Measurements from ENCODE around the gene SIGLEC6.

Gene SIGLEC6

DNA sequence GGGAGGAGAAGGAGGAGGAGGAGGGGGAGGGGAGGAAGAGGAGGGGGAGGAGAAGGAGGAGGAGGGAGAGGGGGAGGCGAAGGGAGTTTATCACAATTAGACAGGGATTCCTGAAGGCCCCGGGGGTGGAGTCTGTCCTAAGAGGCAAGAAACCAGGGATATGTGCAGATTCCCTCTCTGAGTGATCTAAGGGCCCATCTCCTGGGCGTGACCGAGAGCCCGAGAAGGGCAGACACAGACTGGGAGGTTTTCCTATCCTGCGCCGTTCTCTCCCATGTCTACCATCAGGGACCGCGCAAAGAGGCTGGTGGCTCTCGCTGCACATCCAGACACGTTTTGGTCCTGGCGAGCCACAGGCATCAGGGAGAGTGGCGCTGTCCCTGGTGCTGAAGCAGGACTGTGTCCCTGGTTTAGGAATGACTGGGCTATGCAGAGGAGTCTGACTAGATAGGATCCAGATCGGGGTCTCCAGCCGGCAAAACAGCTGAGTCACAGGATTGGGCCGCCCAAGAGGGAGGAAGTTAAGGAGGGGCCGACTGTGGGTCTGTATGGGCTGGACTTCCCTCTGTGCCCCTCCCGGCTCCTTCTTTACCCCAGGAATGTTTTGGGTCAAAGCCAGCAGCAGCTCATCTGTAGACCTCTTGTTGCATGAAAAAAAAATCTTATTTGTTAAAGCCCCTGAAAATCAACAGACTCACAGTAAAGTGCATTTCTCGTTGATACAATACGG lies 21.7 kb upstream of the SIGLEC6 start:
- TF ChIP-seq, protein P1, sequence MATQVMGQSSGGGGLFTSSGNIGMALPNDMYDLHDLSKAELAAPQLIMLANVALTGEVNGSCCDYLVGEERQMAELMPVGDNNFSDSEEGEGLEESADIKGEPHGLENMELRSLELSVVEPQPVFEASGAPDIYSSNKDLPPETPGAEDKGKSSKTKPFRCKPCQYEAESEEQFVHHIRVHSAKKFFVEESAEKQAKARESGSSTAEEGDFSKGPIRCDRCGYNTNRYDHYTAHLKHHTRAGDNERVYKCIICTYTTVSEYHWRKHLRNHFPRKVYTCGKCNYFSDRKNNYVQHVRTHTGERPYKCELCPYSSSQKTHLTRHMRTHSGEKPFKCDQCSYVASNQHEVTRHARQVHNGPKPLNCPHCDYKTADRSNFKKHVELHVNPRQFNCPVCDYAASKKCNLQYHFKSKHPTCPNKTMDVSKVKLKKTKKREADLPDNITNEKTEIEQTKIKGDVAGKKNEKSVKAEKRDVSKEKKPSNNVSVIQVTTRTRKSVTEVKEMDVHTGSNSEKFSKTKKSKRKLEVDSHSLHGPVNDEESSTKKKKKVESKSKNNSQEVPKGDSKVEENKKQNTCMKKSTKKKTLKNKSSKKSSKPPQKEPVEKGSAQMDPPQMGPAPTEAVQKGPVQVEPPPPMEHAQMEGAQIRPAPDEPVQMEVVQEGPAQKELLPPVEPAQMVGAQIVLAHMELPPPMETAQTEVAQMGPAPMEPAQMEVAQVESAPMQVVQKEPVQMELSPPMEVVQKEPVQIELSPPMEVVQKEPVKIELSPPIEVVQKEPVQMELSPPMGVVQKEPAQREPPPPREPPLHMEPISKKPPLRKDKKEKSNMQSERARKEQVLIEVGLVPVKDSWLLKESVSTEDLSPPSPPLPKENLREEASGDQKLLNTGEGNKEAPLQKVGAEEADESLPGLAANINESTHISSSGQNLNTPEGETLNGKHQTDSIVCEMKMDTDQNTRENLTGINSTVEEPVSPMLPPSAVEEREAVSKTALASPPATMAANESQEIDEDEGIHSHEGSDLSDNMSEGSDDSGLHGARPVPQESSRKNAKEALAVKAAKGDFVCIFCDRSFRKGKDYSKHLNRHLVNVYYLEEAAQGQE (IDR thresholded peaks at IDR 0.05; ENCODE audit: insufficient read depth in 1 of 2, low read depth in 2 of 2, low read length in 2 of 2) = peak; percentile 99 to 100
- no peak for TF ChIP-seq FOXP2 (optimal IDR thresholded peaks at IDR 0.05; ENCODE audit: borderline replicate concordance, extremely low read depth, extremely low read length, insufficient read depth)
- peak; percentile 48; the same call in 1 of the 2 replicates for TF ChIP-seq SIN3A (IDR thresholded peaks at IDR 0.05; ENCODE audit: borderline replicate concordance, insufficient read depth, low read length)
- TF ChIP-seq POLR2AphosphoS5 (IDR thresholded peaks at IDR 0.05; ENCODE audit: low read depth, low read length) = no peak
- TF ChIP-seq TAF1 (IDR thresholded peaks at IDR 0.05; ENCODE audit: borderline replicate concordance, insufficient read depth, low read length) = no peak

DNA sequence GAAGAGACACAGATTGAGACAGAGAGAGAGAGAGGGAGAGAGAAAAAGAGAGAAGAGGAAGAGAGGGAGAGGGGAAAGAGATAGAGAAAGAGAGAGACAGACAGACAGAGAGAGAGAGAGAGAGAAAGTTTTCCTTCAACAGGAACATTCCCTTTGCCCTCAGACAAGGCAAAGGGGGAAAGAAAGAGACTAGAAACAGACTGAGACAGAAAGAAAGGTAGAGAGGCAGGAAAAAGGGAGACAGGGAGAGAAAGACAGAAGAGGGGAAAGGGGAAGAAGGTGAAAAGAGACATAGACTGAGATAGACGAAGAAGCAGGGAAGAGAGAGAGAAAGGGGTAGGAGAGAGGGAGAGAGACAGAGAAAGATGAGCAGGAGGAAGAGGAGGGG lies 21.1 kb upstream of the SIGLEC6 start:
- no peak for TF ChIP-seq SIN3A (IDR thresholded peaks at IDR 0.05; ENCODE audit: borderline replicate concordance, insufficient read depth, low read length)
- no peak for TF ChIP-seq TAF1 (IDR thresholded peaks at IDR 0.05; ENCODE audit: borderline replicate concordance, insufficient read depth, low read length)
- TF ChIP-seq, protein P1 (IDR thresholded peaks at IDR 0.05; ENCODE audit: insufficient read depth in 1 of 2, low read depth in 2 of 2, low read length in 2 of 2) = no peak
- no peak for TF ChIP-seq FOXP2 (optimal IDR thresholded peaks at IDR 0.05; ENCODE audit: borderline replicate concordance, extremely low read depth, extremely low read length, insufficient read depth)
- no peak for TF ChIP-seq POLR2AphosphoS5 (IDR thresholded peaks at IDR 0.05; ENCODE audit: low read depth, low read length)

DNA sequence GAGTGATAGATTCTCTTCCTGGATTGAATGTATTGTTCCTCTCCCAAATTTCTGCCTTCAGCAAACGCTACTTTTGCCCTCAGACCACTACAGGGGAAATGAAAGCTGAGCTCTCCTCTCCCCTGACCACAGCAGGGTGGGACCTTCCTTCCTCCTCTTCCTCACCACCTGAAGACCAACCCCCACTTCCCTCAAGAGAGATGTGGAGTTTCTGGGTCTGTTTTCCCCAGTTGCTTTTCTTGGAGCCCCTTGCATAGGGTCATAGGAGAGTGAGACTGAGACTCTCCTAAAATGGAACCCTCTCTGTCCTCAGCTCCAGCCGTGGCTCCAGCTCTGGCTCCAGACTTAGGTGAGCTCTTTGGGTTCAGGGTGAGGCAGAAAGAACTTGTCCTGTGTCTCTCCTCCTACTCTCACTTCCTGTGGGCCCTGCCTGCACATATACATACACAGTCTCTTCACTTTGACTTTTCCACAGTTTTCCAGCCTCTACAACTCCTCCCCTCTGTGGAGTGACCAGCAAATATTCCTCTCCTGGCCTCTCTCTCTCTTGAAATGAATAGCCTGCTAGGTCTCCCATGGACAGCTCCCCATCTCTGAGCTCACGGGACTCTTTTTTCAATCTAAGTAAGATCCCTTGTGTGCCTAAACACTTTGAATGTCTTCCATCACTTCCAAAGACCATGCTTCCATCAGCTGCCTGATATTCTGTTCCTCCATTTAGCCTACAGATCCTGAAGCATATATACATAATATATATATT lies 20.4 kb upstream of the SIGLEC6 start:
- TF ChIP-seq POLR2AphosphoS5 (IDR thresholded peaks at IDR 0.05; ENCODE audit: low read depth, low read length) (no peak), SIN3A (IDR thresholded peaks at IDR 0.05; ENCODE audit: borderline replicate concordance, insufficient read depth, low read length) (no peak)
- TF ChIP-seq, protein P1 (IDR thresholded peaks at IDR 0.05; ENCODE audit: insufficient read depth in 1 of 2, low read depth in 2 of 2, low read length in 2 of 2) = peak in 1 of 2 experiments; percentile 65; a peak in 1 of 4 replicates

DNA sequence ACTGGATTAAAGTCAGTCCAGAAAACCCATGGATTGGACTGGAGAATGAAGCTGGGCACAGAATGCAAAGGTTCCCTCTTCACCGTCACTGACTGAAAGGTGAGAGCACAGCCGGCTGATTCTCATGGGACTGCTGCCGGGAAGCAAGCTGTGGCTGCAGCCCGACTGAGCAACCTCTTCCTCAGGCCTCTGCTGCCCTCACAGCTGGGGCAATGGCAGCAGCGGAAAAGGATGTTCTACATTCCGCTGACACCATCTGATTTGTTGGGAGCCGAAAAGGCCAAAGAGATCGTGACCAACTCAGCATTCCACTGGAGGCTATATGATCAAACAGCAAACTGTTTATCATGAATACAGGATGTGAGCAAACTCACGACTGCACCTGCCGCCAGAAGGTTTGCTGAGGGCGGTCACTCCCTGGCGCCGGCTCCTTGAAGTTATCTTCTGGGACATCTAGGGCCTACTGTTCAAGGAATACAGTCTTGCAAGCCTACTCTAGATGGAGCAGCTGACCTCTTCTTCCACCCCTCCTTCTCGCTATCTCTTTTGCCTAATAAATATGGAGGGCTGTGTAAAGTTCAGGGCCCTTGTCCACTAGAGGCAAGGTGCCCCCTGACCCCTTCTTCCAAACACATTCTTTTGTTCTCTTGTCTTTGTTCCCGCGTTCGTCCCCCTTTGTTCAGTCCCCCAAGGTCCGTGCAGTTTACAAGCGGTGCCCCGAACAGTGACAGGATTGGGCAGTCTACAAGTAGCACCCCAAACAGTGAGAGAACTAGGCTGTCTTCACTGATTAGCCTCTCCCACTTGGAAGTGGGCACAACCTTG lies 19.6 kb upstream of the SIGLEC6 start:
- TF ChIP-seq TAF1 (IDR thresholded peaks at IDR 0.05; ENCODE audit: borderline replicate concordance, insufficient read depth, low read length) = no peak
- no peak for TF ChIP-seq POLR2AphosphoS5 (IDR thresholded peaks at IDR 0.05; ENCODE audit: low read depth, low read length)
- TF ChIP-seq, protein P1 (IDR thresholded peaks at IDR 0.05; ENCODE audit: insufficient read depth in 1 of 2, low read depth in 2 of 2, low read length in 2 of 2) = no peak
- no peak for TF ChIP-seq SIN3A (IDR thresholded peaks at IDR 0.05; ENCODE audit: borderline replicate concordance, insufficient read depth, low read length)
- no peak for TF ChIP-seq FOXP2 (optimal IDR thresholded peaks at IDR 0.05; ENCODE audit: borderline replicate concordance, extremely low read depth, extremely low read length, insufficient read depth)
